HG03457 (cell line): ENCODE measurements around the gene DBNL.

Experiments used
- ATAC-seq: cut with Tn5 transposase; IDR thresholded peaks from one replicate; pipeline ENCODE4 v1.9.1; 2021; ENCODE audit warnings: moderate number of reproducible peaks; ENCODE audit not compliant: unreplicated experiment

Gene DBNL

DNA sequence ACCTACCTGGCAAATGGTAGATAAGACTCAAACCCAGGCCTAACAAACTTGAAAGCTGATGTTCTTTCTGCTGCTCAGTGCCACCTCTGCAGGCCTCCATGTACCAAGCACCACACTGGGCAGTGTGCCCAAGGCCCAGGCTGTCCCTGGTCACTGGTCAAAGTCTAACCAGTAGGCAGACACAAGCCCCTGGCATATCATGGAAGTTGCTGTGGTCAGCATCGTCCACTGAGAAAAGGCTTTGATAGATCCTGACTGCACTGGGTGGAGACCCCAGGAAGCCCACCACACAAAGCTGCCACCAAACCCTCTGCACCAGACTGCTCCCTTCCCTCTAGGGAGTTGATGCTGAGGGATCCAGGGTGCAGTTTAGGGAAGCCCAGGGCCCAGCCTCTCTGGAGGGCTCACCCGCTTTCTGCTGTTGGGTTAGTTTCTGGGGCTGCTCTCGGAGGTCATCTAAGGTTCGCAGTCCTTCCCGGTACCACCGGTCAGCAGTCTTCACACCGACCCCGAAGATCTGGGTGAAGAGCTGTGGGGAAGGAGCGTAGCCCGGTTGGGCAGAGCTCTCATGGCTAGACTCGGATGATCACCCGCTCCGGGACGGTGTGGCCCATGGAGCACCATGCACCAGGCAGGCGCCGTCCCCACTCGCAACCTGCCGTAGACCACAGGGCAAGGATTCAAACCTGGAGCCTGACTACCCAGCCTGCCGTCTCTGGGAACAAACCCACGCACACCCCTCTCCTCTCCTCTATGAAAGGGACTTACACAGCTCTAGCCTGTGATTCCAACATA, 31.8 kb downstream of the DBNL start:
- no peak for ATAC-seq

- ATAC-seq, result no peak
These were observed 32.6 kb downstream of the DBNL start for GRCh38 chr7:44077061-44077460.

- no peak for ATAC-seq
These were observed 33.2 kb downstream of the DBNL start for GRCh38 chr7:44077681-44078091.

DNA sequence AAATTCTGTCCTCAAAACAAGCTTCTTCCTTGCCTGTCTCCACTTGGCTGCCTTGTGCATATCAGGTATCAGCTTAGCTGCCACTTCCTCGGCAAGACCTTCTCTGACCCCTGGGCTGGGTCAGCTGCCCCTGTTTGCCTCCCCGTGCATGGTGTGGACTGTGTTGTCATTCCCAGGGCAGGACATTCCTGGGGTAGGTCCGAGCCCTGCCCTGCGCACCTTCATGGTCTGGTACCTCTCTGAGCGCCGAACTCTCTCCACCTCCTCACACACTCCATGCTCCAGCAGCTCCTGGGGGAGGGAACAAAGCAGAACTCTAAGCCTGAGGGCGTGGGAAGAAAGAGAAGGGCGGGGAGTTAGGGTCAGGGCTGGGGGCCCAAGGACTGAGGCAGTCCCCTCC, 34.0 kb downstream of the DBNL start:
- ATAC-seq, result no peak

DNA sequence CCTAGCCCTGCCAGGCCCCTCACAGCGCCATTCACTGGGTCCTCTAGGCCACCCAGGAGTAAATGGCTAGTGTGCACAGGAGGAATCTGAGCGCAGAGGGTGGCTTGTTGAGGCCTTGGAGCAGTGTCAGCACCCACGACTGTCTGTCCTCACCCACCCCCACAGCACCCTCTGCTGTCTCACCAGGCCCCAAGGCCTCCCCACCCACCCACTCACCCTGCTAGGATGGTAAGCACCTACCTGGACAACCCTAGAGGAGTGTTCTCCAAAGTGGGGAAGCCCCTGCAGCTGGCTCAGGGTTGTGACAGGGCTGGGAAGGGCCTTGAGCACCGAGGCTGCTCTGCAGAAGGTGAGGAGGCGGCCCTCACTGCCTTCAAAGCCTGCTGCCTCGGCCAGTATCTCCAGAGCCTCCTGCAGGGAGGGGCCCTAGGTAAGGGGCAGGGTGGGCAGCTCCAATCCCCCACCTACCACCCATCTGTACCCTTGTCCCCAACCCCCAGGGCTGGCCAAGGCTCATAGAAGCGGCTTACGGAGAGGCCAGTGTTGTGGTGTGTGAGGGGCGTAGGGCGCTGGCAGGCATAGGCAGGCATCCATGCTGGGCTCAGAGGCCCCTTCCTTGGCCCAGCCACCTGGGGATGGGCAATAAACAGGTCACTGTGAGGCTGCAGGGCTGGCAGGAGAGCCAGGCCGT, 35.0 kb downstream of the DBNL start:
- ATAC-seq, result no peak

DNA sequence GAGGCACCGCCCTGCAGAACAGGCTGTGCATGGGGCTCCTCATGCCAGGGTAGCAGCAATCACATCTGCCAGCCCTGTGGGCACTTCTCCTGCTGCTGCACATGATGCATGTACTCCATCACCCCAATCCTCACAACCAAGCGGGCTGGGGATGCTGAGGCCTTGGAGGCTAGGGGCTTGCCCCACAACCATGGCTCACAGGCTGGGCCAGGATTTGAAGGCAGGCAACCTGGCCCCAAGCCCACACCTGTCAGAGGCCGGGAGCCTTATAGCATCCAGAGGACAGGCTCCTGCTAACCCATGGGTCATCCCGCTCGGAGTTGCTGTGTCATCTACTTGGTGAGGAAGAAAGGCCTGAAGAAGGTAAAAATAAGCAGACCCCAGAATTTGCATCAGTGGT, 35.6 kb downstream of the DBNL start:
- no peak for ATAC-seq

DNA sequence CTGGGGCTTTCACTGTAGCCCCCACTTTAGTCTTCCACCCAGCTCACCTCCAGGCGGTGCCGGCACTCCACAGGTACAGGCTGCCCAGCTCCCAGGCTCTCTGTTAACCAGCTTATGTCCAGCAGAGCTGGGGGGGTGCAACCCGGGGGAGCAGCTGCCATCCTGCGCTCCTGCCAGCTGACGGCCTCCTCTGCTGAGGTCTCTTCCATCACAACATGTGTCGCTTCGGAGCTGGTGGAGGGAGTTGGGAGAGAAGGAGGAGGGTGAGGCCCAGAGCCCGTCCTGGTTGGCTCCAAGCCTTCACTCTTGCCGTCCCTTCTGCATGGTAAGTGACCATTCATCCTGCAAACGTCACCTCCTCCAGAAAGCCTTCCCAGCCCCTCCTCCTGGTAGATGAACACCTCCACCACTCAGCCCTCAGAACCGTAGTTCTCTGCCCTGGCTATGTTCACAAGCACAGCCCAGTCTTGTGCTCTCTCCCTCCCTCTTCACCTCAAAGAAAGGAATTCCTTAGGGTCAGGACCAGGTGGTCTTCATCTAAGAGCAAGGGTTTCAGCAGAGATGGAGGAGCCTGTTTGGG, 36.3 kb downstream of the DBNL start:
- ATAC-seq, result no peak

DNA sequence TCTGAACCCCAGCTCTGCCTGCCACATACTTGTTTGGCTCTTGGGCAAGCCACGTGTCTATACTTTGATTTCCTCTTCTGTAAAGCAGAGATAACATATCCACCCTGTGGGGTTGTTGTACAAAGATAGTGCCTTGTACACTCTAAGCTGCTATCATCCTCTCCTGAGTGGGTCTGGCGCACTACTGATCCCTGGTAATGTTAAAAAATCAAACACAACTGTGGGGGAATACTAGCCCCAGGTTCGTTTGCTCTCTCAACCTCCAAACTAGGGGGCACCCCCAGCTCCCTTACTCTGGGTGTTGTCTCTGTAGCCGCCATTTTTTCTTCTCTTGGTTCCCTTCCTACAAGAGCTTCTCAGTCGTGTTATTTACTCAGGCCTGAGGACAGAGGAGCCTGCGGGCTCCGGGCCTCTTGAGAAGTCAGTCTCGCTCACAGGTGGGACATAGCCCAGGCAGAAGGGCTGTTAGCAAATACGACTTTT, 36.8 kb downstream of the DBNL start:
- no peak for ATAC-seq

DNA sequence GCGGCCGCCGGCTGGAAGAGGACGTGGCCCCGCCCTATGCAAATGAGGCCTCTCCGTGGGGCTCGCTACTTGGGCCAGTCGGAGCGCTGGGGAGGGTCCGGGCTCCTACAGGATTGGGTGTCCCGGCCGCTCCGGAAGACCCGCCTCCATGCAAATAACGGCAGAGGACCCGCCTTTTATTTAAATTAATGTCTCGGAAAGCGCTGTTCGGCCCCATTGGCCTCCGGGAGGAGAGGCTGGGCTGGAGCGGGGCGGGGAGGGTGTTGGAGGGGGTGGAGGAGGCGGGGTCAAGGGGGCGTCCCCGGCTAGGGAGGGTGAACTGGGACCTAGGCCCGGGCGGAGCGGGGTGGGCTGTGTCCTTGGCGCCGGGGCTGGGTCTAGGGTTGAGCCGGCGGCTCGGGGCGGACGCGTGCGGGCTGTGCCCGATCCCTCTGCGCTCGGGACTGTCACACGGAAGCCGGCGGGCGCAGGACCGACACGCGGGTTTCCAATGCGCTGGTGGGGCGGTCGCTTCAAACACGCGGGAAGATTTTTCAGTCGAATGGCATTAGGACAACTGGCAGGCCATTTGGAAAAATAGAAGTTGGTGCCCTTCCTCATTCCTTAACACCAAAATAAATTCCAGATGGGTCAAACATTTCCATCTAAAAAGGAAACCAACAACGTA, 38.2 kb downstream of the DBNL start:
- peak; percentile 83 for ATAC-seq

GRCh38 chr7:44083796-44084195, 39.3 kb downstream of the DBNL start:
- no peak for ATAC-seq

DNA sequence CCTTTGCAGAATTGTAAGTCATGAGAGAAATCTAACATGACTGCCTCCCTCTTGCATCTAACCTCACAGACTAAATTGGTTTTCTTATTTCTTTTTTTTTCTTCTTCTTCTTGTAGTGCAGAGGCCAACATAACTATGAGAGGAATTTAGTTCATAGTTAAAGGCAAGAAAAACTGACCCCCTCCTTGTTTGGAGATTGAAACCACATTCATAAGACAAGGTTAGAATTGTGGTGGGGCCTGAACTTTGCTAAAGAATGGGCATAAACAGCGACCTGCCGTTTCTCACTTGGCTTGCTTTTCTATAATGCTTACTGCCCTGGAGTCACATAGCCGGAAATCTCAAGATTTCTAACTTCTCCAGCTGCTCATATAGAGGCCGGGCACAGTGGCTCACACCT, 40.2 kb downstream of the DBNL start:
- no peak for ATAC-seq

DNA sequence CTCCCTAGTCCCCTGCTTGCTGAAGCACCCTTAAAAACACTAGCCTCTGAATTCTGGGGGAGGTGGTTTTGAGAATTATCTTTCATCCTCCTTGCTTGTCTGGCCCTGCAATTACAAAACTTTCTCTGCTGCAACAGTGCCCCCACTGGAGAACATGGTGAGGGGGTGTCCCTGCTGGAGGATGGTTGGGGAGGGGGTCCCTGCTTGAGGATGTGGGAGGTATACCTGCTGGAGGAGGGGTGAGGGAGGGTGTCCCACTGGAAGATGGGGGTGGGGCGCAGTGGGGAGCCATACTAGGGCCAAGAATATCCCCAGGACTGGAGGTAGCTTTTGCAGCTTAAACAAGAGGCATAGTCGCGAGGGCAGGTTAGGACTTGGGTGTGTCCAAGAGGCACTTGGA, 41.0 kb downstream of the DBNL start:
- ATAC-seq, result no peak

DNA sequence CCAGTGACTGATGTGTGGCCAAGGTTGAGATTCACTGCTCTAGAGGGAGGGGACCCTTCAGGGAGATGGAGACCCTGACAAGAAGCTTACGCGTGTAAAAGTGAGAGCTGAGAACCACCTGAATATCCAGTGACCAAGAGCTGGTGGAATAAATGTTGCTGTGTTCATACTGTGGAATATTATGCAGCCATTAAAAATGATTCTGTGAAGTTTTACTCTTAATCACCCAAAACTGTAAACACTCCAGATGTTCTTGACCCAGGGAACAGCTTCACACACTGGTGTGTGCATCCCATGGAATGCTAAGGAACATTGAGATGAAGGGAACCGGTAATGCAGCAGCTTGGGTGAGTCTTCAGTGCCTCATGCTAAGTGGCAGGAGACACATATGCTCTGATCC, 42.1 kb downstream of the DBNL start:
- no peak for ATAC-seq

DNA sequence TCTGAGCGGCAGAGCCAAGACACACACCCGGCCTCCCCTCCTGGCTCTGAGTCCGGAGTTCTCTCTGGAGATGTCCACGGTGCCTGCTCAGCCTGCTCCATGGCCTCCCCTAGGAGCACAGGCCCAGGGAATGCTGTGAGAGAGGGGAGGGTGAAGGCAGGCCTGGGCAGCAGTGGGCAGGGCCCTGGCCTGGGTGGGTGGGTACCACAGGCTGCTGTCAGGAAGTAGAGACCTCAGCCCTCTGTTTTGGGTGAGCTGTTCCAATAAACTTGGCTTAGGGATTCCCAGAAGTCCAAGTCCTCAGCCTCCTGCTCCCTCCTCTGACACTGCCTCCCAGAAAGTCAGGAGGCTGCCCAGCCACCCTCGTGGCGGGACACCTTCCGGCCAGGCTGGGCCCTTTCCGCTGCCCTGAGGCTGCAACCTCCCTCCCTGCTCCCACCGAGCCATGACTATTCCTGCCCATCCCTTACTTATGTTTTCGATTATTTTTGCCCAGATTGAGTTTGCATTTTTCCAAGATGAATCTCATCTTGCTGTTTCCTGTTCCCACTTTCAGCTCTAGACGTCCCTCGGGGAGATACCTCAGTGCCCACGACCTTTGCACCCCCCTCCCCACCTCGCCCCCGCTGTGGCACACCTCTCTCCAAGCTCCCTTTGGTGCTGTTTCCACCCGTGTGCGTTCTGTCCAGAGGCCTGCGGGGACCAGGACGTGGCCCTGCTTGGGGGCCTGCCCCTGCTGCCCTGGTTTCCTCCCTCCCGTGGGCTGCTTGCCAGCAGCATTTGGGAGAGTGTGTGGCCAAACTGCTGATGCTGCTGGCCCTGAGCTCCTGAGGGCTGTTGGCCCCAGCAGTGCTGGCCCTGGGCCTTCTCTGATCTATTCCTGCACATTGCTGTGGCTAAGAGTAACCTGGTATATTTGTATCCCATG, 43.7 kb downstream of the DBNL start:
- no peak for ATAC-seq

DNA sequence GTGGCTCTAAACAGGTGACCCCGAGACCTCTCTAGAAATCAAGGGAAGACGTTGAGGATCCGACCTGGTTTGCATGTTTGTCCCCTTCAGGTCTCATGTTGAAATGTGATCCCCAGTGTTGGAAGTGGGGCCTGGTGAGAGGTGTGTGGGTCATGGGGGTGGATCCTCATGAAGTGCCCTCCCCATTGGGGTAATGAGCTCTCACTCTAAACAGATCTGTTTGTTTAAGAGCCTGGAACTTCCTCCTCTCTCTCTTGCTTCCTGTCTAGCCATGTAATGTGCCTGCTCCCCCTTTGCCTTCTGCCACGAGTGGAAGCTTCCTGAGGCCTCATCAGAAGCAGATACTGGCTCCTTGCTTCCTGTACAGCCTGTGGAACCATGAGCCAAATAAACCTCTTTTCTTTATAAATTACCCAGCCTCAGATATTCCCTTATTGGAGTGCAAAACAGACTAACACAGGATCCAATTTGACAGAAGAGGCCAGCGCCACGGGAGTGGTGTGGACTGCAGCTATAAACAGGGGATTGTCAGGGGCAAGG, 48.7 kb downstream of the DBNL start:
- ATAC-seq, result no peak

GRCh38 chr7:44094365-44094764, 49.9 kb downstream of the DBNL start:
- no peak for ATAC-seq

DNA sequence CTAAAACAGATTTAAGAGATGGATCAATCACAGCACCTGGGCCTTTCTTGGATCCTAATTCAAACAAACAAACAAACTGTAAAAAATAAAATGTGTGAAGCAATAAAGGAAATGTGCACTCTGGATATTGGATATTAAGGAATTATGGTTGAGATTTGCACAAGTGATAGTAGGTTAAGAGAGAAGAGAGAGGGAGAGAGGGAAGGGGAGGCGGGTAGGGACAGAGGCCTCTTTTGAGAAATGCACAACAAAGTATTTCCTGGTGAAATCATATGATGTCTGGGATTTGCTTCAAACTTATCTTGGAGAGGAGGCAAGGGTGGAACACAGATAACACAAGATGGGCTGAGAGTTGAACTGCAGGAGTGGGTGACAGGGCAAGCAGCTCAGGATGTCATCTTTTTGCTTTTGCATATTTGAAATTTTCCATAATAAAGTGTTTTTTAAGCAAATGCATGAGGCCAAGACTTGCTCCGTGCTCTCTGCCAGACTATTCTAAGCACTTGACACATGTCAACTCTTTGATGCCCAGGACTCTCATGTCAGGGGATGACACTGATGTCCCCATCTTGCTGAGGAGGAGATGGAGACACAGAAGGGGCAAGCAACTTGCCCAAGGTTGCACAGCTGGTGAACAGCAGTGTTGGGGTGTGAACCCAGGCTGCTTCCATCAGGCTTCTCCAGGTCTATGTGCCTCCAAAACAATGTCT, 50.5 kb downstream of the DBNL start:
- ATAC-seq, result no peak

DNA sequence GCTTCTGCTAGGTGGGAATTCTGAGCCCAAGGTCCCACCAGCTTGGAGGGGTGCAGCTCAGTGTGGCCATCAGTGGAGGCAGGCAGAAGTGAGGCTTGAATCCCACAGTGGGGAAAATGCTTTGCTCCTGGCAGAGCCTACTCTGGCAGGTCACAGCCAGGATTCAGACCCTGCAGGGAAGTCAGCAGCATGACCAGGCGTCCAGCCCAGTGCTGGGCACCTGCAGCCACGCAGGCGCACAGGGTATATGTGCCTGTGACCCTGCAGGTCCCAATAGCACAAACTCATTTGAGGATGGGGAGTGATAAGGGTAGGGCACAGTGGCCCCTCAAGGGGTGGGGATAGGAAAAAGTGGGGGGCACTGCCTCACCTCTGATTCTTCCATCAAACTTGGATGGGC, 51.3 kb downstream of the DBNL start:
- no peak for ATAC-seq

DNA sequence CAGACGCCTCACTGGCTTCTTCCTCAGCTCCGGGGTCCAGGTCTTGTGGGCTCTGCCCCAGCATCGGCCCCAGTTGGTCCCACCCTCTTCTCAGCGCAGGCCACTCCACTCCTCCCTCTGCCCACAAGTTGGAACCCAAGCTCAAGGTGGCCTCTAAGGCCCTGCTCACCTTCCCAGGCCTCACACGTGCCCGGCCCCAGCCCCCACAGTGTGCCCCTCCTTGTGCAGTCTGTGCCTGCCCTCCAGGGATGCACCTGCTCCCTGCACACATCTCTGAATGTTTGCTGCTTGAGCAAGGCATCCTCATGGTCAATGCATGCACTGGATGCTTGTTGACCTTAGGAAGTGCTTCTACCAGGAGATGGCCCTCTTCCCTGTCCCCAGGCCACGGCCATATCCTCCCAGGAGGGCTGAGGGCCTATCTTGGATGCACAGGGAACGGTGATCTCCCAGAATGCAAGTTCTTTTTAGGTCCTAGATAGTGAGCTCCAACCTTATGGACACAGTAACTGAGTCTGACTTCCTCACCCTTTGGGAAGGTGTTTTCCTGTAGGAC, 51.9 kb downstream of the DBNL start:
- no peak for ATAC-seq
